ENCODE measurements around the gene SPTBN4.

SPTBN4 gene

DNA sequence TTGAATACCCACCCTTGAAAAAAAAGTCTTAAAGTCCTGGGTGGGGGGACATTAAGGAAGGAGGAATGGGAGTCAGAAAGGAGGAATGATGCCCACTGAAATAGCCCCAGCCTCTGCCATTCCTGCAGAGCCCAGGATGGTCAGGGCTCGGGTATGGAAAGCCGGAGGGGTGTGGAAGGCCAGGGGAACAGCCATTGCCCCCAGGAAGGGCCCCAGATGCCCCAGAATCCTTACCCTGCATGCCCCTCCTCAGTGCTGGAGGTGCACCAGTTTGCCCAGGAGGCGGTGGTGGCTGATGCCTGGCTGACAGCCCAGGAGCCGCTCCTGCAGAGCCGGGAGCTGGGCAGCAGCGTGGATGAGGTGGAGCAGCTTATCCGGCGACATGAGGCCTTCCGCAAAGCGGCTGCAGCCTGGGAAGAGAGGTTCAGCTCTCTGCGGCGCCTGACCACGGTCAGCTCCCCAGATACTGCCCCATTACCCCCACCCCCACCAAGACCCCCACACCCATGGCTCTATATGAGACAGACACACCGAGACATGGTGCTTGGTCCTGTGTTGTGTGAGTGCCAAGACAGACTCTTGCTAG lies 99.2 kb downstream of the SPTBN4 start:
- no peak for DNase-seq (ENCODE audit: low read depth in 1 of 2, low spot score in 1 of 2)
- TF ChIP-seq SPI1 (IDR thresholded peaks at IDR 0.05; ENCODE audit: borderline replicate concordance, low read depth) (no peak), GABPA (IDR thresholded peaks at IDR 0.05; ENCODE audit: low read depth) (no peak)
- TF ChIP-seq, protein P1, sequence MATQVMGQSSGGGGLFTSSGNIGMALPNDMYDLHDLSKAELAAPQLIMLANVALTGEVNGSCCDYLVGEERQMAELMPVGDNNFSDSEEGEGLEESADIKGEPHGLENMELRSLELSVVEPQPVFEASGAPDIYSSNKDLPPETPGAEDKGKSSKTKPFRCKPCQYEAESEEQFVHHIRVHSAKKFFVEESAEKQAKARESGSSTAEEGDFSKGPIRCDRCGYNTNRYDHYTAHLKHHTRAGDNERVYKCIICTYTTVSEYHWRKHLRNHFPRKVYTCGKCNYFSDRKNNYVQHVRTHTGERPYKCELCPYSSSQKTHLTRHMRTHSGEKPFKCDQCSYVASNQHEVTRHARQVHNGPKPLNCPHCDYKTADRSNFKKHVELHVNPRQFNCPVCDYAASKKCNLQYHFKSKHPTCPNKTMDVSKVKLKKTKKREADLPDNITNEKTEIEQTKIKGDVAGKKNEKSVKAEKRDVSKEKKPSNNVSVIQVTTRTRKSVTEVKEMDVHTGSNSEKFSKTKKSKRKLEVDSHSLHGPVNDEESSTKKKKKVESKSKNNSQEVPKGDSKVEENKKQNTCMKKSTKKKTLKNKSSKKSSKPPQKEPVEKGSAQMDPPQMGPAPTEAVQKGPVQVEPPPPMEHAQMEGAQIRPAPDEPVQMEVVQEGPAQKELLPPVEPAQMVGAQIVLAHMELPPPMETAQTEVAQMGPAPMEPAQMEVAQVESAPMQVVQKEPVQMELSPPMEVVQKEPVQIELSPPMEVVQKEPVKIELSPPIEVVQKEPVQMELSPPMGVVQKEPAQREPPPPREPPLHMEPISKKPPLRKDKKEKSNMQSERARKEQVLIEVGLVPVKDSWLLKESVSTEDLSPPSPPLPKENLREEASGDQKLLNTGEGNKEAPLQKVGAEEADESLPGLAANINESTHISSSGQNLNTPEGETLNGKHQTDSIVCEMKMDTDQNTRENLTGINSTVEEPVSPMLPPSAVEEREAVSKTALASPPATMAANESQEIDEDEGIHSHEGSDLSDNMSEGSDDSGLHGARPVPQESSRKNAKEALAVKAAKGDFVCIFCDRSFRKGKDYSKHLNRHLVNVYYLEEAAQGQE (IDR thresholded peaks at IDR 0.05; ENCODE audit: insufficient replicate concordance, low read depth) = no peak
- Histone ChIP-seq H3K27me3 (ENCODE audit: insufficient read depth, poor library complexity, severe bottlenecking) (peaks cover 21% of the 10 kb centered on the region), H3K27ac (replicated peaks) (no peak overlapping the region), H3K4me3 (replicated peaks; ENCODE audit: insufficient read depth, low read length) (no peak overlapping the region)

GRCh38 chr19:40567040-40567749 lies 100.4 kb downstream of the SPTBN4 start:
- TF ChIP-seq, protein P1 (IDR thresholded peaks at IDR 0.05; ENCODE audit: insufficient replicate concordance, low read depth) = no peak
- TF ChIP-seq, protein P2, sequence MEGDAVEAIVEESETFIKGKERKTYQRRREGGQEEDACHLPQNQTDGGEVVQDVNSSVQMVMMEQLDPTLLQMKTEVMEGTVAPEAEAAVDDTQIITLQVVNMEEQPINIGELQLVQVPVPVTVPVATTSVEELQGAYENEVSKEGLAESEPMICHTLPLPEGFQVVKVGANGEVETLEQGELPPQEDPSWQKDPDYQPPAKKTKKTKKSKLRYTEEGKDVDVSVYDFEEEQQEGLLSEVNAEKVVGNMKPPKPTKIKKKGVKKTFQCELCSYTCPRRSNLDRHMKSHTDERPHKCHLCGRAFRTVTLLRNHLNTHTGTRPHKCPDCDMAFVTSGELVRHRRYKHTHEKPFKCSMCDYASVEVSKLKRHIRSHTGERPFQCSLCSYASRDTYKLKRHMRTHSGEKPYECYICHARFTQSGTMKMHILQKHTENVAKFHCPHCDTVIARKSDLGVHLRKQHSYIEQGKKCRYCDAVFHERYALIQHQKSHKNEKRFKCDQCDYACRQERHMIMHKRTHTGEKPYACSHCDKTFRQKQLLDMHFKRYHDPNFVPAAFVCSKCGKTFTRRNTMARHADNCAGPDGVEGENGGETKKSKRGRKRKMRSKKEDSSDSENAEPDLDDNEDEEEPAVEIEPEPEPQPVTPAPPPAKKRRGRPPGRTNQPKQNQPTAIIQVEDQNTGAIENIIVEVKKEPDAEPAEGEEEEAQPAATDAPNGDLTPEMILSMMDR (IDR thresholded peaks at IDR 0.05; ENCODE audit: insufficient read depth, low read length) = no peak
- TF ChIP-seq POLR2AphosphoS5 (IDR thresholded peaks at IDR 0.05; ENCODE audit: low read depth) = no peak
- no peak for TF ChIP-seq GABPA (IDR thresholded peaks at IDR 0.05; ENCODE audit: low read depth)
- TF ChIP-seq SPI1 (IDR thresholded peaks at IDR 0.05; ENCODE audit: borderline replicate concordance, low read depth) = no peak
- DNase-seq (ENCODE audit: low read depth in 1 of 2, low spot score in 1 of 2) = no peak
- Histone ChIP-seq H3K27me3 (ENCODE audit: insufficient read depth, poor library complexity, severe bottlenecking) (peaks cover 21% of the 10 kb centered on the region), H3K4me3 (replicated peaks; ENCODE audit: insufficient read depth, low read length) (no peak overlapping the region), H3K27ac (replicated peaks) (no peak overlapping the region)

DNA sequence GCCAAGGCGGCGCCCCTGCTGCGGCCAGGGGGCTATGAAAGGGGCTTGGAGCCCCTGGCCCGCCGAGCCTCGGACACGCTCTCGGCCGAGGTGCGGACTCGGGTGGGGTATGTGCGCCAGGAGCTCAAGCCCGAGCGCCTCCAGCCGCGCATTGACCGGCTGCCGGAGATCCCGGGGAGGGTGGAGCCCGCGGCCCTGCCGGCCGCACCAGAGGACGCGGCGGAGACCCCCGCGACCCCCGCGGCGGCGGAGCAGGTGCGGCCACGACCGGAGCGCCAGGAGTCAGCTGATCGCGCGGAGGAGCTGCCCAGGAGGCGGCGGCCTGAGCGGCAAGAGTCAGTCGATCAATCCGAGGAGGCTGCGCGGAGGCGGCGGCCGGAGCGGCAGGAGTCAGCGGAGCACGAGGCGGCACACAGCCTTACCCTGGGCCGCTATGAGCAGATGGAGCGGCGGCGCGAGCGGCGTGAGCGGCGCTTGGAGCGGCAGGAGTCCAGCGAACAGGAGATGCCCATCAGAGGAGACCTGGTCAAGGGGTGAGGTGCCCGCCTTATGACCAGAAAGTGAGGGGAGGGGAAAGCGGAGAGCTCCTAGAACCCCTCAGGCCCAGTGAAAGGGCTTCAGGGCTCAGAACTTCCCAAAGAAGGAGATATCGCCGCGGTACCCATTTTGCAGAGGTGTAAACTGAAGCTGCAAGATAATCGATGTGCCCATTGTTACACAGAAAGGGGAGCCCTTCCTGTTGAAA lies 101.1 kb downstream of the SPTBN4 start:
- peaks cover 21% of the 10 kb centered on the region for H3K27me3 ChIP-seq (ENCODE audit: insufficient read depth, poor library complexity, severe bottlenecking)
- TF ChIP-seq GABPA (IDR thresholded peaks at IDR 0.05; ENCODE audit: low read depth) (no peak), SPI1 (IDR thresholded peaks at IDR 0.05; ENCODE audit: borderline replicate concordance, low read depth) (no peak), POLR2AphosphoS5 (IDR thresholded peaks at IDR 0.05; ENCODE audit: low read depth) (no peak)
- TF ChIP-seq, protein P2 (IDR thresholded peaks at IDR 0.05; ENCODE audit: insufficient read depth, low read length) = no peak
- TF ChIP-seq, protein P1 (IDR thresholded peaks at IDR 0.05; ENCODE audit: insufficient replicate concordance, low read depth) = no peak
- DNase-seq (ENCODE audit: low read depth in 1 of 2, low spot score in 1 of 2) = no peak
- no peak overlapping the region for H3K27ac ChIP-seq (replicated peaks)
- no peak overlapping the region for H3K4me3 ChIP-seq (replicated peaks; ENCODE audit: insufficient read depth, low read length)
